Subcutaneous adipose tissue (tissue), 4 donors: ENCODE measurements around the gene HMSD. TPM values are rescaled to one million over a fixed set of nuclear protein-coding genes. Genes with fewer than 3 reads are reported as not detected.

ENCODE experiments used
- CTCF ChIP-seq: fragments of 450-650 bp; IDR thresholded peaks from one replicate; pipeline ENCODE4 v1.5.1; 2016; ENCODE audit warnings: low read depth, mild to moderate bottlenecking, control low read depth, antibody characterized with exemption, moderate library complexity
- total RNA-seq, 4 donors: library from RNA; depleted of rRNA; stranded (reverse); fragments of >200 nt; gene quantifications; one replicate each; pipeline ENCODE4 v1.1.0, GENCODE V29; 2016

The HMSD gene
- total RNA-seq, 4 donors from 2014 or later, result not detected

GRCh38 chr18:63936932-63937393 is 12.1 kb upstream of the HMSD start:
- TF ChIP-seq CTCF, result no peak

- TF ChIP-seq CTCF, result no peak
These were observed 9.1 kb upstream of the HMSD start for GRCh38 chr18:63940008-63940407.

- no peak for TF ChIP-seq CTCF
These were observed 1.9 kb upstream of the HMSD start for GRCh38 chr18:63947051-63947790.

GRCh38 chr18:63951302-63951705 is 2.2 kb downstream of the HMSD start:
- no peak for TF ChIP-seq CTCF

GRCh38 chr18:63953811-63954210 is 4.7 kb downstream of the HMSD start:
- no peak for TF ChIP-seq CTCF

GRCh38 chr18:63956755-63957154 is 7.7 kb downstream of the HMSD start:
- no peak for TF ChIP-seq CTCF

- TF ChIP-seq CTCF, result no peak
These were observed 11.8 kb downstream of the HMSD start for GRCh38 chr18:63960891-63961290.
